ENCODE results near the gene NCKAP5L.

NCKAP5L gene

DNA sequence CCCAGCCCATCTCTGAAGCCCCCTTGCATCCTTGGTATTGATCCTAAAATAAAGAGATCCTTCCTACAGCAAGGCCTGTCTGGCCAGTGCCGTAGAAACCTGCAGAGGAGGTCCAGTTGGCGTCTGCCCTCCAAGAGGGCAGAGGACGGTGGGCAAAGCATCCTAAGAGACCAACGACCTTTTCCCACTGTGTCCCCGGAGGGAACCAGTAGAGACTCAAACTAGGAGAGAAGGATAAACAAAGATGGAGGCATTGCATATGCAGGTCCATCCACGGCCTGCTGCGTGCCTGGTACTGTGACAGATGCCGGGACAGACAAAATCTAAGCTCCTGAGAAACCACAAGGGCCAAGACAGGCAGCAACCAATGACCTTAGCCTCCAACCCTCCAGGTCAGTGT, 3.8 kb downstream of the NCKAP5L start:
- TF ChIP-seq POLR2A (IDR thresholded peaks at IDR 0.05; ENCODE audit: low read length) = no peak
- no peak for TF ChIP-seq GATA1 (IDR thresholded peaks at IDR 0.05; ENCODE audit: low read depth, low read length)
- no peak for DNase-seq

DNA sequence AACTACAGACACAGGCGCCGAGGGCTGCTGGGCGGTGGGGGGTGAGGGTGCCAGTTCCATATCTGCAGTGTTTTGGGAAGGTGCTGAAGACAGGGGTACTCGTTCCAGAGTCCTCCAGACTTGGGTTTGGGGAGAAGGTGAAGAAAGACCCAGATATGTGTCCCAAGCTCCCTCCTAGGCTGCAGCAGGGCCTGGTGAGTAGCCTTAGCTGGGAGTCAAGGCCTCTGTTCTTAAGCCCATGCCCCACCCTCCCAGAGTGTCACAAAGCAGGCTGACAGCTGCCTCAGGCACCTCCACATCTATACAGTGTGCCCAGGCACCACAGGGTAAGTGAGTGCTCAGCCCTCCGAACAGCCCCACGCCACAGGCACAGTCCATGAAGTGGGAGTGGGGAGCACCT, 4.3 kb downstream of the NCKAP5L start:
- no peak for DNase-seq
- no peak for TF ChIP-seq GATA1 (IDR thresholded peaks at IDR 0.05; ENCODE audit: low read depth, low read length)
- no peak for TF ChIP-seq POLR2A (IDR thresholded peaks at IDR 0.05; ENCODE audit: low read length)

- DNase-seq = no peak
- no peak for TF ChIP-seq POLR2A (IDR thresholded peaks at IDR 0.05; ENCODE audit: low read length)
- no peak for TF ChIP-seq GATA1 (IDR thresholded peaks at IDR 0.05; ENCODE audit: low read depth, low read length)
Observed at GRCh38 chr12:49823350-49823749, 4.9 kb downstream of the NCKAP5L start.

GRCh38 chr12:49821373-49822287, 6.6 kb downstream of the NCKAP5L start:
- TF ChIP-seq GATA1 (IDR thresholded peaks at IDR 0.05; ENCODE audit: low read depth, low read length) (no peak), POLR2A (IDR thresholded peaks at IDR 0.05; ENCODE audit: low read length) (no peak)
- DNase-seq = no peak

DNA sequence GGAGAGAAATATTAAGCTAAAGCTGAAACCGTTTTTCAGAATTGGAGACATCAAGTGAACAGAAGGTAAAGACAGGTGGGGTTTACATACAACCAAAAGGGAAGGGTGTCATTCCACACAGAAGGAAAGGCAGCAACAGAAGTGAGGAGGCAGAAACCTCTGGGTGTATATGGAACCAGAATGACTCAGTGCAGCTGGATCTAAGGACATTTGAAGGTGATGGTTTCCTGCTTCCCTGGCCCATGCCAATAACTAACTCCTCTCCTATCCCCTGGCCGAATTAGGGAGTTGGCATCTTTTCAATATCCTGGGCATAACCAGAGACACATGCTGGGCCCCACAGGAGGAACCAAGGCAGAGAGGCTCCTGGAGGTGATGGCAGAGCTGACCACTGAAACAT, 8.4 kb downstream of the NCKAP5L start:
- TF ChIP-seq GATA1 (IDR thresholded peaks at IDR 0.05; ENCODE audit: low read depth, low read length) (no peak), POLR2A (IDR thresholded peaks at IDR 0.05; ENCODE audit: low read length) (no peak)

GRCh38 chr12:49818241-49818895, 9.8 kb downstream of the NCKAP5L start:
- no peak for DNase-seq
- TF ChIP-seq POLR2A (IDR thresholded peaks at IDR 0.05; ENCODE audit: low read length) (no peak), GATA1 (IDR thresholded peaks at IDR 0.05; ENCODE audit: low read depth, low read length) (no peak)

More for the DNA sequence above, 8.4 kb downstream of the NCKAP5L start:
- DNase-seq = no peak

DNA sequence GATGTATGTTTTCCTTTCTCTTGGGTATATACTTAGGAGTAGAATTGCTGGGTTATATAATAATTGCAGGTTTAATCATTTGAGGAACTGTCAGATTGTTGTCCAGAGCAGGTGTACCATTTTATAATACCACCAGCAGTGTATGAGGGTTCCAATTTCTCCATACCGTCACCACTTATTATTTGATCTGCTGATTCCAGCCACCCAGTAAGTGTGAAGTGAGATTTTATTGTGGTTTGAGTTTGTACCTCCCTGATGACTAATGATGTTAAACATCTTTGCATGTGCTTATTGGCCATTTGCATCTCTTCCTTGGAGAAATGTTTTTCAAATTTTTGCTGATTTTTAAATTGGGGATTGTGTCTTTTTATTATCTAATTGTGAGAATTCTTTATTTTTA, 15.1 kb downstream of the NCKAP5L start:
- TF ChIP-seq POLR2A (IDR thresholded peaks at IDR 0.05; ENCODE audit: low read length) (no peak), GATA1 (IDR thresholded peaks at IDR 0.05; ENCODE audit: low read depth, low read length) (no peak)
- DNase-seq = no peak

GRCh38 chr12:49811961-49812401, 16.2 kb downstream of the NCKAP5L start:
- no peak for DNase-seq
- TF ChIP-seq POLR2A (IDR thresholded peaks at IDR 0.05; ENCODE audit: low read length) (no peak), GATA1 (IDR thresholded peaks at IDR 0.05; ENCODE audit: low read depth, low read length) (no peak)

DNA sequence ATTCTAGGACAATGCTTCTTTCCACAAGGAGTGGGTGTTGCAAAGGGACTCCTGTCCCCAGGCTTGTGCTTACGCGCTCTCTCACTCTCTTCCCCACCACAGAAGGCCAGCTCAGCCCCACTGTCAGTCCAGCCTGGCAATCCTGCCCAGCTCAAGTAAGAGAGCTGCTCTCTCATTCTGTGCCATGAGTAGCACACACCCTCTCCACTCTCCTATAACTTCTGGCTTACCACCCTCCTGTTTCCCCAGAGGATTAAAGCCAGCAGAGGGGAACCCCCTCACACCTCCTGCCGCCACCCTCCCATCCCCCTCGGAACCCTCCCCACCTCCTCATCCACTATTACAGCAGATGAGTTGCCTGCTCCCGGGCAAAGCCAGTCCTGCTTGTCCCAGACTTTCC, 17.1 kb downstream of the NCKAP5L start:
- no peak for DNase-seq
- TF ChIP-seq GATA1 (IDR thresholded peaks at IDR 0.05; ENCODE audit: low read depth, low read length) = no peak
- TF ChIP-seq POLR2A (IDR thresholded peaks at IDR 0.05; ENCODE audit: low read length) = no peak

DNA sequence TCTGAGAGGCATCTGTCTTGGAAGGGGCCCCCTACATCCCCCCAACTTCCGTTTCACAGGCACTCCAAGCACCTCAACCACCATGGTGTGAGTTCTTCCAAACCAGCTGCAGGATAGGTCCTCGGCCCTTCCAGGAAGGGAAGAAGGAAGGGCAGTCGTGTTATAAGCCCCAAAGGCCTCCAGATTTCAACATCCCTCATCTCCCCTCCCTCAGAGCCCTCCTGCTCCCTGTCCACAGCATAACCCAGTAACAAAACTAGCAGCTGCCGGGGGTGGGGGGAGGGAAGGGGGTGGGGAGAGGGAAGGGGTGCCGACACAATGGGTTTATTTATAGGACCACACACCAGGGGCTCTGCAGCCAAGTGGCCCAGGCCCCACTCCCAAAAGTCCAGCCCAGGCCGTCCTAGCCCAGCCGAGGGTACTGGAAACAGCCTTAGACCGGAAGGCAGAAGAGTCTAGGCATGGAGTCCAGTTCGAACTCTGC, 18.3 kb downstream of the NCKAP5L start:
- DNase-seq = no peak
- no peak for TF ChIP-seq GATA1 (IDR thresholded peaks at IDR 0.05; ENCODE audit: low read depth, low read length)
- no peak for TF ChIP-seq POLR2A (IDR thresholded peaks at IDR 0.05; ENCODE audit: low read length)

DNA sequence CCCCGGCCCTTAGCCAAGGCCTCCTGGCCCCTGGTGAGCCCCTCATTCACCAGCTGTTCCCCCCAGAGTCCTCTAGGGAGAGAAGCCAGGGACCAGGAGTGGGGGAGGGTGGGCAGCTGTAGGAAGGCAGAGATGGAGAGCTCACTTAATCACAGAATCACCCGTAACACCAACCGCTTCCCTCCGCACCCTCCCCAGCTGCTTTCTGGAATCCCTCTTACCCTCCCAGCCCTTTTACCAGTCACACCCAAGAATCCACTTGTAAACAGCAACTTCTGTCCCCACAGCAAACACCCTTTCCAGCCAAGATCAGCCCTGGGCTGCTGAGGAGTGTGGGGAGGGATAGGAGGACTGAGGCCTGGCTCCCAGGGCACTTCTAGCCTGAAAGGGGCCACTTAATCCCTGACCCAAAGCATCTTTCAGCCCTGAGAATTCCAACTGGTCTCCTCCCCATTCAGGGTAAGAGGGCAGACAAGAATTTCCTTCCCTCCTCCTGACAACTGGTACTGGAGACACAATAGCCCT, 18.8 kb downstream of the NCKAP5L start:
- no peak for DNase-seq
- no peak for TF ChIP-seq POLR2A (IDR thresholded peaks at IDR 0.05; ENCODE audit: low read length)
- TF ChIP-seq GATA1 (IDR thresholded peaks at IDR 0.05; ENCODE audit: low read depth, low read length) = no peak

DNA sequence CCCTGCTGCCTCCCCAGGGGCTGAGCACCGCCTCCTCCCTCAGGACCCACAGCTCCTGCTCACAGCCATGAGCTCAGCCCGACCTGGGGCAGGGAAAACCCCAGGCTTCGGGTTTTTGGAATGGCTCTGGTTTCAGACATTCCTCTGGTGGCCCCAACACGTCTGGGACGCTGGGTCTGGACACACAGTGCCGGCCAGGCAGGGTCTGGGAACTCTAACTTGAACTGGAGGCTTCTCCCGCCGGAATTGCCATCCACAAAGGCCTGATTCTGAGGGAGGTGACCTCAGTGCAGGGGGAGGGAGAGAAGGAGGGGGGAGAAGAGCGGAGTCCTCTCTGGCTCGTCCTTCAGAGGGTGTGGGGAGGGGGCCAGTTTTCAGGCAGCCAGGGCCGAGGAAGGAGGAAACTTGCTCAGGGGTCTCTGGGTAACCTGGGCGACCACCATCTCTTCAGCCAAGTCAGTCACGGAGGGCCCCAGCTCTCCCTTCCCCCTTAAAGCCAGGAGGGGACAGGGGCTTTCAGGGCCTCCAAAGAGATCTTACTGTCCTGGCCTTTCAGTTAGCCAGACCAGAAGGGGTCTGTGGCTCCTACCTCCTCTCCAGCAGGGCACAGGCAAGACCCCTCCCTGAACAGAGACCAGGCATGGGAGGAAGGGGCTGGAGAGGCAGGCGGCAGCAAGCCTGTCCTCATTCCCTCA, 19.4 kb downstream of the NCKAP5L start:
- no peak for DNase-seq
- TF ChIP-seq POLR2A (IDR thresholded peaks at IDR 0.05; ENCODE audit: low read length) (no peak), GATA1 (IDR thresholded peaks at IDR 0.05; ENCODE audit: low read depth, low read length) (no peak)

DNA sequence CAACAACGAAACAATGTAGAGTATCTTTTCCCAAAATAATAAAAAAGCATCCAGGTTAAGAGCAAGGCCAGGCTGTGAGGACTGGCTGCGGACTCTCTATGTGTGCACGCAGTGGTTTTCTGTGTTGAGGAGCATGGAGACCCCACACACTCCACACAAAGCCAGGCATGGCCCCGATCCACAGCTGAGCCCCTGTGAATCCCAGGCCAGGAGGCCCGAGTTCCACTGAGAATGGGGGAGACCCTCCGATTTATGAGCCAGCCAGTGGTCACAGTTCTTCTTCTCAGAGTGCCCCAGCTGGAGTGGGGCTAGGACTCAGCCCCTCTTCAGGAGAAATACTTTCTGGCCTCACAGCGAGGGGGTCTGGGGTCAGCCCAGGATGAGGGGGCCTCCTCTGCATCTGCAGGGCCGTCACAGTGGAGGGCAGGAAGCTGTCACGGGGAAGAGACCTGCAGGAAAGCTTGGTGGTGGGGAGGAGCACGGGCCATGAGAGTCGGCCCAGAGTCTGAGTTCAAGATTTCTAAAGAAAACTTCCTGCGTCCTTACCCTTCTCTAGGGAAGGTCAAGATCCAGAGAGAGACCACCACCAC, 20.1 kb downstream of the NCKAP5L start:
- TF ChIP-seq POLR2A (IDR thresholded peaks at IDR 0.05; ENCODE audit: low read length) (no peak), GATA1 (IDR thresholded peaks at IDR 0.05; ENCODE audit: low read depth, low read length) (no peak)
- DNase-seq = no peak

All from erythroblast (primary cell).